Chondrocyte (in vitro differentiated cells): ENCODE measurements around the gene VPREB3. TPM values are rescaled to one million over a fixed set of nuclear protein-coding genes. Genes with fewer than 3 reads are reported as not detected.

Experiments
- DNase-seq: peaks from one replicate; pipeline ENCODE4 v3.0.0; 2021; ENCODE audit warnings: mixed read lengths, low spot score
- H3K27ac Mint-ChIP-seq: one replicate; pipeline ENCODE4 v1.8.0; 2021; ENCODE audit warnings: mild to moderate bottlenecking, moderate library complexity, mixed read lengths; ENCODE audit not compliant: unreplicated experiment
- H3K27me3 Mint-ChIP-seq: 2 replicates; pipeline ENCODE4 v1.8.0; 2021; ENCODE audit warnings: low read depth, mixed read lengths
- H3K36me3 Mint-ChIP-seq: 2 replicates; pipeline ENCODE4 v1.8.0; 2021; ENCODE audit warnings: low read depth, mixed read lengths
- H3K4me1 Mint-ChIP-seq: 2 replicates; pipeline ENCODE4 v1.8.0; 2021; ENCODE audit warnings: low read depth, mild to moderate bottlenecking, mixed read lengths
- H3K4me3 Mint-ChIP-seq: one replicate; pipeline ENCODE4 v1.8.0; 2021; ENCODE audit warnings: mild to moderate bottlenecking, moderate library complexity, mixed read lengths; ENCODE audit not compliant: unreplicated experiment
- H3K9me3 Mint-ChIP-seq: 2 replicates; pipeline ENCODE4 v1.8.0; 2021; ENCODE audit warnings: low read depth, mixed read lengths
- CTCF ChIP-seq: fragments of 200-600 bp; sonication (generic); IDR thresholded peaks from 2 replicates; pipeline ENCODE4 v1.5.0; 2021; ENCODE audit warnings: antibody characterized with exemption, mild to moderate bottlenecking, moderate library complexity
- total RNA-seq: library from RNA; stranded (reverse); gene quantifications from 3 replicates; pipeline ENCODE4 v1.2.1, GENCODE V29; 2021

The VPREB3 gene
- total RNA-seq, 1 donor from 2014 or later, result not detected

- Mint-ChIP-seq H3K36me3 (peaks cover 2% of the 10 kb centered on the region), H3K9me3 (no peaks in the 10 kb centered on the region), H3K4me3 (no peak overlapping the region), H3K4me1 (peaks cover 44% of the 10 kb centered on the region), H3K27me3 (no peaks in the 10 kb centered on the region), H3K27ac (no peak overlapping the region)
- no peak for DNase-seq
- no peak for TF ChIP-seq CTCF
Observed at GRCh38 chr22:23769321-23769965, 15.2 kb upstream of the VPREB3 start.

GRCh38 chr22:23767673-23768548 is 13.7 kb upstream of the VPREB3 start, which contains the start of gene CHCHD10:
Gene CHCHD10, minus strand, starts transcription at chr22:23767972. Its CDS starts 98 bp downstream, at chr22:23767874.
- peak; percentile 97 for TF ChIP-seq CTCF
- H3K4me3 Mint-ChIP-seq, result peak within 1 kb of the TSS; percentile 87
- no peaks in the 10 kb centered on the region for H3K27me3 Mint-ChIP-seq
- H3K27ac Mint-ChIP-seq, result peak within 1 kb of the TSS; percentile 57
- H3K9me3 Mint-ChIP-seq, result no peaks in the 10 kb centered on the region
- H3K4me1 Mint-ChIP-seq, result peaks cover 37% of the 10 kb centered on the region
- peaks cover 2% of the 10 kb centered on the region for H3K36me3 Mint-ChIP-seq
- DNase-seq, result no peak

GRCh38 chr22:23767303-23767672 is 13.1 kb upstream of the VPREB3 start:
- Mint-ChIP-seq H3K27me3 (no peaks in the 10 kb centered on the region), H3K27ac (no peak overlapping the region), H3K4me3 (peak overlapping the region; percentile 87), H3K36me3 (peaks cover 2% of the 10 kb centered on the region), H3K9me3 (no peaks in the 10 kb centered on the region), H3K4me1 (peaks cover 40% of the 10 kb centered on the region)
- no peak for DNase-seq
- TF ChIP-seq CTCF, result no peak

GRCh38 chr22:23764899-23765881 is 11.0 kb upstream of the VPREB3 start:
- H3K27me3 Mint-ChIP-seq, result no peaks in the 10 kb centered on the region
- H3K27ac Mint-ChIP-seq, result peak overlapping the region; percentile 76
- no peak overlapping the region for H3K4me3 Mint-ChIP-seq
- TF ChIP-seq CTCF, result no peak
- H3K9me3 Mint-ChIP-seq, result no peaks in the 10 kb centered on the region
- no peak for DNase-seq
- peaks cover 36% of the 10 kb centered on the region for H3K4me1 Mint-ChIP-seq
- H3K36me3 Mint-ChIP-seq, result peaks cover 2% of the 10 kb centered on the region
